H9 (cell line): Measurements from ENCODE around the gene SETD7. TPM values are rescaled to one million over a fixed set of nuclear protein-coding genes. Genes with fewer than 3 reads are reported as not detected.

Experiments
- DNase-seq: peaks from one replicate; pipeline ENCODE4 v3.0.0-alpha.2; 2017
- H2AFZ ChIP-seq: one replicate; pipeline ENCODE4 v1.6.1; 2013; ENCODE audit warnings: mild to moderate bottlenecking, low read length, control low read depth, moderate library complexity
- H2AK5ac ChIP-seq: 2 replicates; pipeline ENCODE4 v1.6.1; 2013; ENCODE audit warnings: low read length, control low read depth, mixed read lengths; ENCODE audit not compliant: insufficient read length
- H2BK120ac ChIP-seq: one replicate; pipeline ENCODE4 v1.6.1; 2013; ENCODE audit warnings: low read depth, mild to moderate bottlenecking, low read length, control low read depth, inconsistent platforms; ENCODE audit not compliant: poor library complexity, severe bottlenecking
- H2BK12ac ChIP-seq: 2 replicates; pipeline ENCODE4 v1.6.1; 2013; ENCODE audit warnings: low read length, control low read depth, mixed read lengths, low read depth; ENCODE audit not compliant: insufficient read length
- H2BK15ac ChIP-seq: 2 replicates; pipeline ENCODE4 v1.6.1; 2013; ENCODE audit warnings: low read depth, low read length, control low read depth
- H2BK20ac ChIP-seq: one replicate; pipeline ENCODE4 v1.6.1; 2013; ENCODE audit warnings: low read depth, mild to moderate bottlenecking, low read length, control low read depth, inconsistent platforms; ENCODE audit not compliant: poor library complexity, severe bottlenecking
- H2BK5ac ChIP-seq: 2 replicates; pipeline ENCODE4 v1.6.1; 2013; ENCODE audit warnings: low read length, control low read depth, mixed read lengths; ENCODE audit not compliant: insufficient read length
- H3K14ac ChIP-seq: 2 replicates; pipeline ENCODE4 v1.6.1; 2013; ENCODE audit warnings: low read length, control low read depth; ENCODE audit not compliant: insufficient read depth
- H3K18ac ChIP-seq: 2 replicates; pipeline ENCODE4 v1.6.1; 2013; ENCODE audit warnings: low read depth, mild to moderate bottlenecking, mixed read lengths, low read length, control low read depth; ENCODE audit not compliant: insufficient read length
- H3K23ac ChIP-seq: 2 replicates; pipeline ENCODE4 v1.6.1; 2013; ENCODE audit warnings: low read length, control low read depth, mixed read lengths, low read depth; ENCODE audit not compliant: insufficient read length
- H3K23me2 ChIP-seq: 2 replicates; pipeline ENCODE4 v1.6.1; 2013; ENCODE audit warnings: low read depth, mild to moderate bottlenecking, mixed read lengths, low read length, control low read depth; ENCODE audit not compliant: insufficient read length, poor library complexity, severe bottlenecking
- H3K27ac ChIP-seq: 2 replicates; pipeline ENCODE4 v1.5.1; 2013; ENCODE audit warnings: low read length, control low read depth, mixed read lengths, low read depth; ENCODE audit not compliant: insufficient read length
- H3K27me3 ChIP-seq: 2 replicates; pipeline ENCODE4 v1.6.1; 2013; ENCODE audit warnings: low read length, control low read depth, inconsistent platforms; ENCODE audit not compliant: insufficient read depth
- H3K4ac ChIP-seq: 2 replicates; pipeline ENCODE4 v1.6.1; 2013; ENCODE audit warnings: low read depth, mild to moderate bottlenecking, control low read depth, inconsistent platforms, low read length, moderate library complexity
- H3K4me1 ChIP-seq: 2 replicates; pipeline ENCODE4 v1.6.1; 2013; ENCODE audit warnings: low read length, control low read depth, inconsistent platforms; ENCODE audit not compliant: insufficient read depth
- H3K4me2 ChIP-seq: 2 replicates; pipeline ENCODE4 v1.6.1; 2013; ENCODE audit warnings: low read length, control low read depth, mixed read lengths; ENCODE audit not compliant: insufficient read length, insufficient read depth
- H3K56ac ChIP-seq: 2 replicates; pipeline ENCODE4 v1.6.1; 2013; ENCODE audit warnings: low read depth, mild to moderate bottlenecking, mixed read lengths, low read length, control low read depth; ENCODE audit not compliant: insufficient read length
- H3K79me1 ChIP-seq: 2 replicates; pipeline ENCODE4 v1.6.1; 2013; ENCODE audit warnings: low read depth, mild to moderate bottlenecking, moderate library complexity, low read length, control low read depth, inconsistent platforms; ENCODE audit not compliant: insufficient read depth, poor library complexity, severe bottlenecking
- H3K79me2 ChIP-seq: 2 replicates; pipeline ENCODE4 v1.6.1; 2013; ENCODE audit warnings: low read length, control low read depth, inconsistent platforms; ENCODE audit not compliant: insufficient read depth
- H3K9ac ChIP-seq: 2 replicates; pipeline ENCODE4 v1.6.1; 2013; ENCODE audit warnings: low read length, control low read depth, mixed read lengths; ENCODE audit not compliant: insufficient read length; ENCODE audit errors: extremely low read depth
- H3K9me3 ChIP-seq: one replicate; pipeline ENCODE4 v1.6.1; 2013; ENCODE audit warnings: low read depth, low read length, inconsistent platforms; ENCODE audit not compliant: control insufficient read depth
- H3T11ph ChIP-seq: one replicate; pipeline ENCODE4 v1.6.1; 2013; ENCODE audit warnings: mild to moderate bottlenecking, low read length, control low read depth, inconsistent platforms
- H4K20me1 ChIP-seq: one replicate; pipeline ENCODE4 v1.6.1; 2013; ENCODE audit not compliant: control insufficient read depth, insufficient read length, insufficient read depth
- H4K5ac ChIP-seq: 2 replicates; pipeline ENCODE4 v1.6.1; 2013; ENCODE audit warnings: low read depth, mild to moderate bottlenecking, mixed read lengths, low read length, control low read depth; ENCODE audit not compliant: insufficient read length
- H4K8ac ChIP-seq: replicated peaks from 2 replicates; pipeline ENCODE4 v1.6.1; 2013; ENCODE audit warnings: low read length, control low read depth, mixed read lengths, low read depth; ENCODE audit not compliant: insufficient read length
- H4K91ac ChIP-seq: 2 replicates; pipeline ENCODE4 v1.6.1; 2013; ENCODE audit warnings: low read depth, mild to moderate bottlenecking, moderate library complexity, mixed read lengths, low read length, control low read depth; ENCODE audit not compliant: insufficient read length
- H3K27ac Mint-ChIP-seq, 3 experiments: 2 replicates in 2 of 3; 3 replicates in 1 of 3; pipeline ENCODE4 v1.8.0; 2020 to 2021; ENCODE audit warnings: mixed read lengths in 3 of 3, mild to moderate bottlenecking in 1 of 3, moderate library complexity in 1 of 3
- H3K27me3 Mint-ChIP-seq: 2 replicates; pipeline ENCODE4 v1.8.0; 2021; ENCODE audit warnings: low read depth, mild to moderate bottlenecking, moderate library complexity, mixed read lengths
- H3K36me3 Mint-ChIP-seq, 3 experiments: 2 replicates in 2 of 3; 3 replicates in 1 of 3; pipeline ENCODE4 v1.8.0; 2020 to 2021; ENCODE audit warnings: low read depth in 3 of 3, mixed read lengths in 3 of 3; ENCODE audit not compliant: insufficient read depth in 1 of 3
- H3K4me1 Mint-ChIP-seq, 2 experiments: 2 replicates each; pipeline ENCODE4 v1.8.0; 2020; ENCODE audit warnings: mixed read lengths in 2 of 2
- H3K4me3 Mint-ChIP-seq, 2 experiments: 2 replicates in 1 of 2; 3 replicates in 1 of 2; pipeline ENCODE4 v1.8.0; 2020 to 2021; ENCODE audit warnings: mild to moderate bottlenecking in 2 of 2, mixed read lengths in 2 of 2, moderate library complexity in 1 of 2
- H3K9me3 Mint-ChIP-seq, 2 experiments: 2 replicates in 1 of 2; 3 replicates in 1 of 2; pipeline ENCODE4 v1.8.0; 2020; ENCODE audit warnings: mild to moderate bottlenecking in 2 of 2, mixed read lengths in 2 of 2, moderate library complexity in 1 of 2
- WGBS: extraction: QIAGEN DNeasy Blood & Tissue Kit; methylation state at CpG from one replicate; pipeline ENCODE4 v1.1.7; 2013; ENCODE audit warnings: missing lambda C conversion rate, low lambda C conversion rate, mixed read lengths; ENCODE audit not compliant: insufficient read length; ENCODE audit errors: extremely low coverage; 5-methylcytosine and 5-hydroxymethylcytosine counted together
- total RNA-seq: library from RNA; stranded (reverse); gene quantifications from 2 replicates; pipeline ENCODE4 v1.2.1, GENCODE V29; 2021
- TF ChIP-seq, protein P1 (sequence below): fragments of 200-600 bp; sonication (generic); conservative IDR thresholded peaks from 3 replicates; pipeline ENCODE4 v1.8.0; 2021; ENCODE audit warnings: antibody characterized with exemption, mild to moderate bottlenecking

The SETD7 gene
- total RNA-seq, 1 experiment from 2014 or later = 1.5 TPM

DNA sequence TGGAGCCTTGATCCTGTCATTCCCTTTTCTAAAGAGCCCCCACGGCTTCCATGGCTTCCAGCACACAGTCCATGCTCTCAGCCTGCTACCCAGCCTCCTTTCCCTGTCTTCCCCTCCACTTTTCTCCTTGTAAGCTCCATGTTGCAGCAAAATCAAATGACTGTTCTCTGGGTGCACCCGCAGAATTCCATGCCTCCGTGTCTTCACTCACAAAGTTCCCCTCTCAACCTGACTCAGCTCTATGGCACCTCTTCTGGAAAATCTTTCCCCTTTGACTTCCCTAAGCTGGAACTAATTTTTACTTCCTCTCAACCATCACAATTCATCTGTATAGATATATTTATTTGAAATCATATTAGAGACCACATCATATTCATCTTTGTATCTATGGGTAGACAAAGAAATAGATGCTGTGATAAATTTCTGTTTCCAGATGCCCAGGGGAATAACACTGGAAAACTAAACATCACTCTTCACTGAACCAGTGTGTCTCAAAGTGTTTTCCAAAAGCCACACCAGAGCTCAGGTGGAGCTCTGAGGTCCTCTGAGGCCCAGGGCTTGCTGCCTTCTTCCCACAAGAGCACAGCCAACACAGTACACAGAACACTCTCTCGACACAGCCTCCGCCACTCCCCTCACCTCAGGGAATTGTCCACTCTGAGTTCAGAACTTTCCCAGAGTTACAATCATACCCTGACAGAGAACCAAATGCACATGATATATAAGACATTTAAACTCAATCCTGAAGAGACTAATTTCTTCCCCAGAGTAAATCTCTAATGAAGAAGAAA lies 3.3 kb downstream of the SETD7 start:
- Histone ChIP-seq H3K27ac (no peak overlapping the region), H2AK5ac (no peak overlapping the region), H3K14ac (no peak overlapping the region), H4K91ac (no peak overlapping the region), H2BK120ac (no peak overlapping the region), H3K4me1 (no peaks in the 10 kb centered on the region; the same call in 1 of the 2 replicates), H3K23ac (no peak overlapping the region), H2BK20ac (no peak overlapping the region), H2BK12ac (no peak overlapping the region), H2BK15ac (no peak overlapping the region), H3K23me2 (peaks cover 19% of the 10 kb centered on the region), H3K4ac (no peak overlapping the region), H3K79me2 (no peaks in the 10 kb centered on the region), H4K5ac (no peak overlapping the region), H2AFZ (no peak overlapping the region), H4K20me1 (no peaks in the 10 kb centered on the region), H3T11ph (no peak overlapping the region), H2BK5ac (no peak overlapping the region), H3K79me1 (no peaks in the 10 kb centered on the region), H3K4me2 (no peak overlapping the region), H3K27me3 (peaks cover 7% of the 10 kb centered on the region), H4K8ac (no peak overlapping the region), H3K9me3 (no peaks in the 10 kb centered on the region), H3K56ac (no peak overlapping the region), H3K18ac (no peak overlapping the region), H3K9ac (no peak overlapping the region)
- Mint-ChIP-seq H3K9me3 (peaks cover 0 to 3% of the 10 kb centered on the region in 2 experiments; a peak in 1 of 5 replicates), H3K36me3 (no peaks in the 10 kb centered on the region; a peak in 2 of 7 replicates), H3K27me3 (peaks cover 51% of the 10 kb centered on the region), H3K4me3 (no peak overlapping the region; a peak in 1 of 5 replicates), H3K27ac (no peak overlapping the region), H3K4me1 (peaks cover 28 to 40% of the 10 kb centered on the region in 2 experiments)
- WGBS = no CpG with 5 or more reads among the region's 5 CpGs
- no peak for DNase-seq
- TF ChIP-seq, protein P1, sequence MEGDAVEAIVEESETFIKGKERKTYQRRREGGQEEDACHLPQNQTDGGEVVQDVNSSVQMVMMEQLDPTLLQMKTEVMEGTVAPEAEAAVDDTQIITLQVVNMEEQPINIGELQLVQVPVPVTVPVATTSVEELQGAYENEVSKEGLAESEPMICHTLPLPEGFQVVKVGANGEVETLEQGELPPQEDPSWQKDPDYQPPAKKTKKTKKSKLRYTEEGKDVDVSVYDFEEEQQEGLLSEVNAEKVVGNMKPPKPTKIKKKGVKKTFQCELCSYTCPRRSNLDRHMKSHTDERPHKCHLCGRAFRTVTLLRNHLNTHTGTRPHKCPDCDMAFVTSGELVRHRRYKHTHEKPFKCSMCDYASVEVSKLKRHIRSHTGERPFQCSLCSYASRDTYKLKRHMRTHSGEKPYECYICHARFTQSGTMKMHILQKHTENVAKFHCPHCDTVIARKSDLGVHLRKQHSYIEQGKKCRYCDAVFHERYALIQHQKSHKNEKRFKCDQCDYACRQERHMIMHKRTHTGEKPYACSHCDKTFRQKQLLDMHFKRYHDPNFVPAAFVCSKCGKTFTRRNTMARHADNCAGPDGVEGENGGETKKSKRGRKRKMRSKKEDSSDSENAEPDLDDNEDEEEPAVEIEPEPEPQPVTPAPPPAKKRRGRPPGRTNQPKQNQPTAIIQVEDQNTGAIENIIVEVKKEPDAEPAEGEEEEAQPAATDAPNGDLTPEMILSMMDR = no peak
